Measurements from ENCODE around the gene ST3GAL5.

DNA sequence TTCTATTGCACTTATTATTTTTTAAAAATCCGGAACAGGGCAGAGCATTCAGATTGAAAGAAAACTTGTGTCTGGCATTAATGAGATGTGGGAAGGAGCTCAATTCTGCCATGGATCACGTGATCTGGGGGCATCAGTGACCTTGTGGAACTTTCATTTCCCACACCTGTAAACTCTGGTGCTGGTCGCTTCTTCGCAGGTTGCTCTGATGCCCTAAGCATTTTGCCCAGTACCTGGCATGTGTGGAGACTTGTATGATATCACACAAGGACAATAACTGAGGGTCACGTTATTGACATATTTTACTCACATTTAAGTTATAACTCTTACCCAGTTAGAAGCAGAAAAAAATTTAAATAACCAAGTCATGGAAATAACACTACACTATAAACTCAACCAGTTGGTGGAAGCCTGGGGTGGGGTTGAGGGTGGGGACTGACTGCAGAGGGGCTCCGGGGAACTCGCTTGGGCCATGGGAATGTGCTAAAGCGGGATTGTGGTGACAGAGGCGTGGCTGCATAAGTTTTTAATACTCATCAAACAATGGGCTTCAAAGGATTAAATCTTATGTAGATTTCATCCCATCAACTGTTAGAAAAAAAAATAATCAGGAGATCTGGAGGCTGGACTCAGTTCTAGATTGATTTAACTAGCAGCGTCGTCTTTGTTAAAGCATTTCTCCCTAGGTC lies 36.5 kb downstream of the ST3GAL5 start:
- no peak for TF ChIP-seq EZH2 (IDR thresholded peaks at IDR 0.05)
- TF ChIP-seq POLR2AphosphoS5 (IDR thresholded peaks at IDR 0.05; ENCODE audit: borderline replicate concordance, low read depth, low read length) = no peak

Measured in SK-N-MC (cell line).